Neural cell (in vitro differentiated cells): ENCODE results near the gene SLC38A9. TPM values are rescaled to one million over a fixed set of nuclear protein-coding genes. Genes with fewer than 3 reads are reported as not detected.

ENCODE experiments used
- polyA plus RNA-seq: library from polyadenylated mRNA; depleted of rRNA; stranded (reverse); fragments of >200 nt; gene quantifications from 2 replicates; pipeline ENCODE4 v1.2.3, GENCODE V29; 2014
- small RNA-seq, 3 experiments: library from RNA; depleted of rRNA; stranded (forward); fragments of <200 nt; gene quantifications; one replicate each; pipeline ENCODE3, GENCODE V24; 2012

SLC38A9 gene
- polyA plus RNA-seq, 1 donor from 2014 or later = 44.5 TPM

Small RNA genes within 50 kb of the gene (small RNA-seq; reads per million reads assigned to genes)
- 0 reads per million in 3 experiments for gene AC016632.1

Other genes starting within 250 kb of the SLC38A9 start
- gene PLPP1, start 177.4 kb downstream of the SLC38A9 start, polyA plus RNA-seq = 33.9 and 42.9 TPM in 2 replicates
- gene DDX4, start 25.7 kb upstream of the SLC38A9 start, polyA plus RNA-seq = 0.43 and 0.54 TPM in 2 replicates
- gene IL31RA, start 139.0 kb upstream of the SLC38A9 start, polyA plus RNA-seq = not detected in 2 replicates